Stimulated activated CD4-positive, alpha-beta T cell treated with anti-CD3 and anti-CD28 coated beads, Interleukin-1b, Interleukin-23, amount 100 ng/mL, for 1 hour (primary cell): ENCODE results near the gene TRPV5.

Experiments used
- DNase-seq, 2 donors: peaks; one replicate each; pipeline ENCODE4 v3.0.0-alpha.2; 2020; ENCODE audit warnings: low read depth in 2 of 2

Gene TRPV5

GRCh38 chr7:142940966-142941535 is 7.5 kb upstream of the TRPV5 start:
- DNase-seq: no peak

GRCh38 chr7:142939226-142939910 is 5.8 kb upstream of the TRPV5 start, which contains the start of gene LLCFC1:
TSS of gene LLCFC1 (plus strand) at chr7:142939484. CDS start at chr7:142939622, 138 bp downstream.
- no peak for DNase-seq

- no peak for DNase-seq
These were observed 5.1 kb upstream of the TRPV5 start for GRCh38 chr7:142938611-142939010.

- no peak for DNase-seq
These were observed 2.5 kb upstream of the TRPV5 start for GRCh38 chr7:142935941-142936565.

GRCh38 chr7:142934056-142934455 is 510 bp upstream of the TRPV5 start:
- DNase-seq: no peak

- no peak for DNase-seq
These were observed 462 bp downstream of the TRPV5 start for GRCh38 chr7:142933092-142933475.

GRCh38 chr7:142932386-142933091 is 1.0 kb downstream of the TRPV5 start:
- no peak for DNase-seq

GRCh38 chr7:142930126-142930730 is 3.3 kb downstream of the TRPV5 start:
- DNase-seq: no peak

- DNase-seq: no peak
These were observed 5.6 kb downstream of the TRPV5 start for GRCh38 chr7:142927949-142928348.

GRCh38 chr7:142927085-142927745 is 6.3 kb downstream of the TRPV5 start:
- no peak for DNase-seq

- DNase-seq: no peak
These were observed 8.1 kb downstream of the TRPV5 start for GRCh38 chr7:142925413-142925812.

- DNase-seq: no peak
These were observed 10.2 kb downstream of the TRPV5 start for GRCh38 chr7:142923391-142923790.

- no peak for DNase-seq
These were observed 13.9 kb downstream of the TRPV5 start for GRCh38 chr7:142919656-142920055.

GRCh38 chr7:142918901-142919300 is 14.6 kb downstream of the TRPV5 start:
- no peak for DNase-seq

- no peak for DNase-seq
These were observed 16.1 kb downstream of the TRPV5 start for GRCh38 chr7:142917447-142917846.

GRCh38 chr7:142916508-142916907 is 17.0 kb downstream of the TRPV5 start:
- DNase-seq: no peak

GRCh38 chr7:142915315-142915714 is 18.2 kb downstream of the TRPV5 start:
- no peak for DNase-seq

GRCh38 chr7:142914121-142914520 is 19.4 kb downstream of the TRPV5 start:
- no peak for DNase-seq

GRCh38 chr7:142913566-142913965 is 20.0 kb downstream of the TRPV5 start:
- no peak for DNase-seq

GRCh38 chr7:142913051-142913450 is 20.5 kb downstream of the TRPV5 start:
- DNase-seq: no peak

GRCh38 chr7:142910481-142910880 is 23.1 kb downstream of the TRPV5 start:
- DNase-seq: no peak

GRCh38 chr7:142910031-142910433 is 23.5 kb downstream of the TRPV5 start:
- DNase-seq: no peak
